Transverse colon (tissue), 4 donors: Measurements from ENCODE around the gene SLC10A3.

Experiments used
- CTCF ChIP-seq, 5 experiments: fragments of 200-600 bp in 3 of 5; fragments of 450-650 bp in 2 of 5; sonication (generic) in 3 of 5; IDR thresholded peaks; 1 replicate in 2 of 5; 2 replicates in 3 of 5; pipeline ENCODE4 v1.5.1; 2016 to 2017; ENCODE audit warnings: antibody characterized with exemption in 5 of 5, inconsistent platforms in 3 of 5, mild to moderate bottlenecking in 2 of 5, moderate library complexity in 1 of 5
- EP300 ChIP-seq: sonication (generic); formaldehyde crosslinking; IDR thresholded peaks from one replicate; pipeline ENCODE4 v1.6.1; 2017; ENCODE audit warnings: antibody characterized with exemption, low read depth
- POLR2A ChIP-seq: fragments of 450-650 bp; IDR thresholded peaks from one replicate; pipeline ENCODE4 v1.6.1; 2016; ENCODE audit warnings: antibody characterized with exemption, mild to moderate bottlenecking, moderate library complexity
- POLR2AphosphoS5 ChIP-seq, 3 donors: sonication (generic); formaldehyde crosslinking; IDR thresholded peaks; one replicate each; pipeline ENCODE4 v1.6.1; 2016; ENCODE audit warnings: antibody characterized with exemption in 3 of 3

- TF ChIP-seq CTCF (IDR thresholded peaks at IDR 0.05): no peak
- TF ChIP-seq POLR2A: no peak
- no peak for TF ChIP-seq POLR2AphosphoS5 (IDR thresholded peaks at IDR 0.05)
- TF ChIP-seq EP300: no peak
Observed at GRCh38 chrX:154445776-154446175, 44.7 kb downstream of the SLC10A3 start.
